Measurements from ENCODE around the gene IL1RAPL1. TPM values are rescaled to one million over a fixed set of nuclear protein-coding genes. Genes with fewer than 3 reads are reported as not detected.

Gene IL1RAPL1
- total RNA-seq (2014; rRNA removed) = 0.51 and 1.1 TPM in 2 replicates
- 0.07 TPM for polyA plus RNA-seq (2012)

DNA sequence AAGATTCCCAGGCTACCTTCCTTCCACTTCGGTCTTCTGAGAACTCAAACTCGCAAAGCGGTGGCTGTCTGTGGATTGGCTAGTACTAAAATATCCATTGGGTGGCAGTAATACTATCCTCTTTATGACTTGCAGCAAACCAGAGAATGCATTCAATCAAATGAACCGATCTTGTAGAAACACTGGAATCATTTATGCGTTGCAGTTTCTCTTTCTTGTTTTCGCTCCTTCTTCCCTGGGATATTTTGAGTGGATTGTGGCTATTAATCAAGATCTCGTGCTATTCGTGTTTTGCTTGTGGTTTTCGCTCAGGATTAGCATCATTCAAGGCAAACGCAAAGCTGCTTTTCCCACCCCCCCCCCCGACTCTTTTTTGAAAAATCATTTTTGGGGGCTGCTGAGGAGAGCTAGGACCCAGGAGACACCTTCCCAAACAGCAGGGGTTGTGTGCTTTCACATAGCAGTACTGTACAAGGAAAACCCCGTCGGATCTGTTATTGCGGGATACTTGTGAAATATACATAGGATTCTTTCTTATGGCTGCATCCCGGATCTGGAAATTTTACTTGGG, at the start of gene IL1RAPL1:
TSS of gene IL1RAPL1 (plus strand) at position 466 of the 571 bp plus-strand sequence.
- peak; percentile 15 for DNase-seq (ENCODE audit: low read depth)

DNA sequence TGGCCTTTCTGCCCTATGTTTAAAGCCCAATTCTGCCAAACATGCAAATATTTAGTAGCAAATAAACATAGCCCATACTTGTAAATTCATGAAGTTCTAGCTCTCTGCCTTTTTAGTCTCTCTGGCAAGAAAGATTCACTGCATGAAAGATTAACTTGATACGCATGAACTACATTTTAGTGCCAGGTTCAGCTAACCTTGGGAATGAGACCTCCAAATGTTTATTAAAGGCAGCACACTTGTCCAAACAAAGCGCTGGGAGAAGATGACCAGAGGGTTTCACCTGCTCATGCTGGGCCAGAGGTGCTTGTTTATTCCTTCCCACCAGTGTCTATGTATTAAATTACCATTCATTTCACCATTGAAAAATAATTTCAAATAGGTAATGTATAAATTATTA, 44.5 kb upstream of the IL1RAPL1 start:
- DNase-seq (ENCODE audit: low read depth) = no peak

DNA sequence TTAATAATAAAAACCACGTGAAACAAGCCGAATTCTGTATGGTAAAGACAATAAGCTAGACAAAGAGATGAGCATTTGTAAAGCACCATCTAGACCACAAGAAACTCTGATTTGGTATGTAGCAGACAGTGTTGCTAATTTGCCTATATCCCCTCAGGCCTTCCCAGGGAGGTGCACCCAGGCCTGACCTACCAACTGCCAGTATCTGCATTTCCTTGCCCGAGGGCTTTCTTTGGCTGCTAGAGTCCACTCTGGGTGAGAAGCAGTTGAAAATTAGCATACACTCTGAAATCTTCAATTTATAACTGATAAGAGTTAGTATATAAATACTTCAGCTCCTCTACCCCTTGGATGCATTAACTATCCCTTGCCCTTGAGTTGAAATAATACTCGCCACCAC, 37.4 kb upstream of the IL1RAPL1 start:
- no peak for DNase-seq (ENCODE audit: low read depth)

DNA sequence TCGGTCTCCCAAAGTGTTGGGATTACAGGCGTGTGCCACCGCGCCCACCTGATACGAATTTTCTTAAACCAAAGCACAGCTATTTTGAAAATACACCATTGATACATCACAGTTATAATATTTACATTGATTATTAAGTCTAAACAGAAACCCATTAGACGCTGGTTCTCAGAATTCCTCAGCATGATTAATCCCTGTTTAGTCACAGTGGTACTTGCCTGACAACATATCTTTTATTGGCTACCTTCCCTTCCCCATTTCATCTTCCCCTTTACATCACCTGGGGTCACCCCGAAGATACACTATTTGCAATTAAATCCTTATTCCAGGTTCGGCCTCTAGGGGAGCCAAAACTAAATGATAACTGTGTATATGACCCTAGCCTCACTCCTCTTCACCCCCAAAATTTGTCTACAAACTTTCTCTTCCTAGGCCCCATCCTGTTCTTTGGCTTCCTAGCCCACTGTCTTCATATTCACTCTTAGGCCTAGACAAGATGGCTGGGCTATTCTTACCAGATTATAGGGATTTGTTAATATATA, 36.8 kb upstream of the IL1RAPL1 start:
- no peak for DNase-seq (ENCODE audit: low read depth)

DNA sequence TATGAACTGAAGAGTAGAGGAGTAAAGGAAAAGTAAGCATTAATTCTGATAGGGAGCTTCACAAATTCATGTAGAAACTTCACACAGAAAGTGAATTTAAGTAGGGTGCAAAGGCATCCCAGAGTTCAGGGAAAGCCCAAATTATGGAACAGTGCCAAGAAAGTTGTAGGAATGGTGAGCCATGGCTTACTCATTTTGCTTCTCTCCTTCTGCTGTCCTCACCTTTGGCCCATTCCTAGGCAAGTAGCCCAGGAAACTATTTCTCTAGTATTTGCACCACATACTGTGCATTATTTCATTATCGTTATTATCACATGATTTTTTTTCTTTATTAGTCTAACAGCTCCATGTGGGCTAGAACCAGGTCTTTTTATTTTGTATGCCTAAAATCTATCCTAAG, 34.9 kb upstream of the IL1RAPL1 start:
- DNase-seq (ENCODE audit: low read depth) = no peak

DNA sequence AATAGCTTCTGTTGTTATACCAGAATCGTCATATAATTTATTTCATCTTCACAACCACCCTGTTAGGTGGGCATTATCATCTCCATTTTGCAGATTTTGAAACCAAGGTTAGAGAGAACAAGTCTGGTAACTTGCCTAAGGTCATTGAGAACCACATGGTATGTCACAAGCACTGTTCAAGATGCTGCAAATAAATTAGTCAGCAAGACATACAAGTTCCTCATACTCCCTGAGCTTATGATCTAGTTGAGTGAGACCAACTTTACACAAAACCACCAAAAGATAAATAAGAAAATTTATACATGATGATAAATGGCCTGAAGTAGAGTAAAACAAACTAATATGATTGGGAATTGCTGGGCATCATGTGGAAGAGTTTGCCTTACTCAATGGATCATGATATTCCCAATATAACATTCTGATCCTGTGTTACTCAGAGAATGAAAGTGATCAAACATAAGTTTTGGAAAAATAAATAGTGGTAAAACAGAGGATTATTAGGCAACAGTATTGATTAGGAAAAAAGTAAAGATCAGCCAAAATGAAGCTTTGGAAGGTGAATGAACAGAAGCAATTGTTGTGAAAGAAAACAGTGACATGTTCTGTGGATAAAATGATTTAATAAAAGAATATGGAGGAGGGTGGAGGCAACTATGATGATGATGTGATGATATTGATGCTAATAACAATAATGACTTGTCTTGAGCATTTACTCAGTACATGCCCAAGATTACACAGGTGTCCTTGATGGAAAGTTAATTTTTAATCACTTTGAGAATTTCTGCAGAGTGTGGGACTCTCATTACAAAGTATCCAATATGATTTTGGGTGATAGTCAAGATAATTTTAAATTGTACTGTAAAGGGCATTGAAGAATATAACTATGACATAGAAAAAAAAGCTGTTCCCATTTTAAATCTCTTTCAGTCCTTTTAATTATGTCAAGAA, 34.1 kb upstream of the IL1RAPL1 start:
- DNase-seq (ENCODE audit: low read depth) = no peak

DNA sequence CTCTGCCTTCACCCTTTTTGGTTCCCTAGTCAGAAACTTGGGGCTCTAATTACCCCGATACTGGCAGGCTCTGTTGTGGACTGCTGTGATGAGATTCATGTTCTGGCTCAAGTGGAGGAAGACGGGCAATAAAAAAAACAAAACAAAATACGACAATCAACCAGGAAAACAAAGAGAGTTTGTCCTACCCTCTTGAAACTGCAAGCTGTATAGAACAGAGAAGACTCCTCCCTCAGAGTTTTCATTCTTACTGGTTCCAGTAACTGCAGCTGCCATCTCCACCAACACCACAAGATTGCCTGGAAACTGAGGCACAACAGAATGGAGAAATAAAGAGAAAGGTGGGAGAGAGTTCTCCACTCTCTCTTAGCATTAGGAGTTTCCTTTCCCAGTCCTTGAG, 11.1 kb upstream of the IL1RAPL1 start:
- DNase-seq (ENCODE audit: low read depth) = no peak

DNA sequence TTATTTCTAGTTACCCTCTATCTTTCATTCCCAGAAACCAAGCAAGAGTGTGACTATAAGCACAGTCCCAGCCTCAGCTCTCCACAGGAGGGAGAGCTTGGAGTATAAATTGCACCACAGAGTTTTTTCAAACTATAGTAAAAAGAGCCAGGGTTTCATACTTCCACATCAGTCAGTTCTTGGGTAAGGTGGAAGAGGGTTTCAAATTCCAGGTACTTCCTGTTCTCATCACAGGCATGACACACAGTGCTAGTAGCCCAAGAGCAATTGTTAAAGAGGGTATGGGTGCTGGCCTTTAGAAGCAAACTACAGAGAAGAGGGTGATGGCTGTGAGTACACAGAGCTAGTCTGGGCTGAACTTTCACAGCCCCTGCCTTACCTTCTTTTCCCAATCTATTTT, 5.7 kb upstream of the IL1RAPL1 start:
- no peak for DNase-seq (ENCODE audit: low read depth)

DNA sequence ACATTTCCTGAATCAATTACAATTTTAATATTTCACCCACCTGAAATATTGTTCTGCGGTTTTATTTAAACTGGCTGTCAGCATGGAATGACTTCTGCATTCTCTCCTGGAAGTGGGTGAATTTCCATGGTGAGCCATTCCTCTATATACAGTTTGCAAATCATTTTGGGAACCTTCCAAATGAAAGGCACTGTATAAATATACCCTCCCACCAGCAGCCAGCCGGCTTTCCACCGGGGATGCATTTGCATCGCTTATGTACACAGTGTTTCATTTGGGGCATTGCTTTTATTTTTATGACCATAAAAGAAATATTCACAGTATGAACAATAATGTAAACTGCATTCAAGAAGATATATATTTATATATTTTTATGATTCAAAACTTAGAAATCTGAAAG, 4.7 kb upstream of the IL1RAPL1 start:
- DNase-seq (ENCODE audit: low read depth) = no peak

DNA sequence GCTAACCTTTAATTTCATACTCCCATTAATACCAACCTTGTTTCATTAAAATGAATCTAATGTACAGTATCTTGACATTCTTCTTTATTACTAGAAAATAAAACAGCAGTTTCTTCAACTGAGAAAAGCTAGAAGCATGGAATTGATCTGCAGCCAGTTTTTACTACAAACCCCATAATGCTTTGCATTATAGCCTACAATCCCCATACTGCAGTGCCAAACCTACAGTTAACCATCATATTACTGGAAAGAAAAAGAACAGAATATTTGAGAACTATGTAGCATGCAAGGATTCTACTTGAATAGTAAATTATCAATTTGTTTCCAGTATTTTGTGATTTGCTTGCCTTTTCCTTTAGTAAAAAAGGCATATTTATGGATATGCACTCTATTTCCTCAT, 3.2 kb upstream of the IL1RAPL1 start:
- DNase-seq (ENCODE audit: low read depth) = no peak

DNA sequence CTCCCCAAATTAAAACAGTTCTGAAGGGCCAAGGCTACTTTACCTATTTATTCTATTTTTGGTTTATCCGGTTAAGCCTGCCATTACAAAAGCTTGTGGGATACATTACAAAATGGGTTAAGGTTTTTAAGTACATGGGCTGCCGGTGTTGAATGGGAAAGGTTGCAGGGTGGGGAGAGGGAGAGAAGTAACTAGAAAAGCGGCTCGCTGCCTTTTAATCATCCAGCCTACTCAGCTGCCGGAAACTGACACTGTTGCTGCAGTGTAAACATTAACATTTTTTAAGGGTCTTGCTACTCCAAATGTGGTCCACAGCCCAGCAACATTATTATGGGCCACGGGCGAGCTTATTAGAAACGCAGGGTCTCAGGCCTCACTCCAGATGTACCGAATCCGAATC, 1.5 kb upstream of the IL1RAPL1 start:
- DNase-seq (ENCODE audit: low read depth) = no peak

DNA sequence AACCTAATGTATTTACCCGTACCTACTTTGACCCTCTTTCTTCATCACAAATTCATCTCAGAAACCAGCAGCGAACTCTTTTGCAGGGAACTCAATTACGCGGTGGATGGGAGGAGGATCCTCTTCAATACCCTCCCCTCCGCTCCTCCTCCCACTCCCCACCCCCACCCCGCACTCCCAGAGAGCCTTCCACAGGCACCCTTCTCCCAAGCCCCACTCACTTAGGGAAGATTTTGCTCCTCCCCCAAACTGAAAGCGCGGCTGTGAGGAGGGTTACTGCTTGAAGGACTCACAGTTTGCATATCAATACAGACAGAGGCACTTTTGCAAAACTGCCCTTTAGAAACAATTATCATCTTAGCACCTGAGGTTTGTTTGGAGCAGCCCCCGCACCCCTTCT, 960 bp upstream of the IL1RAPL1 start:
- no peak for DNase-seq (ENCODE audit: low read depth)

DNA sequence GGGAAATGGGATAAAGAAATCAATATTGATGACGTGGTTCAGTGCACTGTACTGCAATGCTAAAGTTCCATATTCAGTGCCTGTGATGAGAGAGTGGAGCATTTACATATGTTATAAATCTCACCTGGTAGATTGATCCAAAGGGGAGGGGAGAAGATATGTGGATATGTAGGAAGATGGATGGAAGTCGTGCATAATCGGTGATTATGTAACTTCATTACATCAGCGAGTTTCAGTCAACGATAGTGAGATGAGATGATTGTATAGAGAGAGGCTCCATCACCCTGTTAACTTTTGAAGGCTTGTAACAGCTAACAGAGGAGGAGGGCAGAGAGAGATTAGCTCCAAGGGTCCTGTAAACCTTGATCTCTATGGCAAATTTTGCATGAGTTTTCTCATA, 1.8 kb downstream of the IL1RAPL1 start:
- no peak for DNase-seq (ENCODE audit: low read depth)

DNA sequence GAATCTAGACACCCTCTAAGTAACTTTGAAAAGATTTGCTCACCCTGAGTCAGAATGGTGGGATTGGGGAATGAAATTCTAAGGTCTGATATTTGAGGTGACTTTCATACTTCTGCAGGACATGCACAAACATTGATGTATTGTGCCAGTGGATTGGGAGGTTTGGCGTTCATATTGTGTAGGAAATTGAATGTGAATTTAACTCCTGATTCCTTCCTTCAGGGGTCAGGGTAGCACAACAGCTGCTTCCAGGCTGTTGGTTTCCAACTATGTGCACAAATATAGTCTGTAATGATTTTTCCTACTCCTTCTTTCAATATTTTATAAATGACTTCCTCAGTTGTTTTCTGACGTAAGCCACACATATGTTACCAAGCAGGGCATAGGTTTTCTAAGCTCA, 3.1 kb downstream of the IL1RAPL1 start:
- no peak for DNase-seq (ENCODE audit: low read depth)

DNA sequence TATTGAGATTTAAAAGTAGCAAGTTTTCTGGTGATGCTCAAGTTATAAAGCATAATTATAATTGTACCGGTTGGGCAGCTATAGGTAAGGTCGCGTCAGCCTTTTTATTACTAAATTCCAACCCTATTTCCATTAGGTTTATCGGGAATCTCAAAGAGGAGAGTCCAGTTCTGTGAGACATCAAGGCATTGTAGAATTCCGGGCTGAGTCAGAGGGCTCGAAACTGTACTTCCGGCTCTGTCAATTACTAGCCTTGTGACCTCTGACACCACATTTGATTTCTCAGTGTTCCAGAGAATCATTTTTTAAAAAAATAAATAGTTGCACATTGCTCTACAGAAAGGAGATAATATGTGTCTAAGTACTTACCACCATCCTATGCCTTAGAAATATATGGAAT, 4.3 kb downstream of the IL1RAPL1 start:
- DNase-seq (ENCODE audit: low read depth) = no peak

DNA sequence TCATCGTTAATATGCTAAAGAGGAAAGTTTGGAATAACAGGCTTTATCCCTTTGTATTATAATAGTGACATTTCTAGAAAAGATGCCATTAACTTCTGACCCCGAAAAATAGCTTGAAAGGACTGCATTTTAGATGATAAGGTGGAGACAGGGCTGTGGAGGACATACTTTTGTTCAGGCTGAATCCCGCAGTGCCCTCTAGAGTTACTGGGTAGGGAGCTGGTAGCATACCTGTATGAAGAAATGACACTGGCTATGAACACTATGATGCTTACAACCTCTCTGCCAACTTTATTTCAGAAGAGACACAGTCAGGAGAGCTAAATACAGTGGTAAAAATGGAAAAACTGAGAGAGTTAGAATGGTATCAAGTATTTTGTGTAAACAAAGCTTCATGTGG, 8.1 kb downstream of the IL1RAPL1 start:
- no peak for DNase-seq (ENCODE audit: low read depth)

DNA sequence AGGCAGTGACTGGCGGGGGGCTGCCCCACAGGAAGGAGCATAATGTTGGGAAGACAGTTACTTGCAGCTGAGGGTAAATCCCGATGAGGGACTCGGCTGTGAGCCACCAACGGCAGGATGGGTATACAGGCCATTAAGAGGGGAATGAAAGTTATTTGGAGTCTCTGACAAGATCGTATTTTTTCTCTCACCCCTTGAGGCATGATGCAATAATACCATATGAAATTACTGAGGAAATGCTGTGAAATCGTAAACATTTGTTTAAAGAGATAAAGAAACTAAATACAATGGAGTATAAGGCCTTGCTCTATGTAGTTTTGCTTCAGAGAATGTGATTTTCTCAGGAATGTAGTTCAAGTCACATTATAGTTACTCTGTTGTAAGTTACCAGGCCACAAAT, 12.7 kb downstream of the IL1RAPL1 start:
- no peak for DNase-seq (ENCODE audit: low read depth)

DNA sequence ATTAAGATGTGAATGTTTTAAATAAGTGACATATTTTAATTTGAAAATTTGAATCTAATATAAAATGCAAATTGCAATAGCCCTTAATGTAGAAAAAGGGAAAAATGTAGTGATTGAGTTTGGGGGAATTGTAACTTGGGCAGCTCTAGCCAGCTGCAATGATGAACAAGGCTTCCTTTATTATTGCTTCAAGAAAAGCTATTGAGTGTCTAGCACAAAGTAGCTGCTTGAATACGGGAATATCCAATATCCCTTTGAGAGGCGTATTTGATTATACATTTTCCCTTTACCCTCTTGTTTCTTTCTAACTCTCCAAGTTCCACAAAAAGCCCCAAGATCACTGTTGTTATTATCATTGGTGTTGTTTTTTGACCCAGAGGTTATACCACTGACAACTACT, 21.8 kb downstream of the IL1RAPL1 start:
- no peak for DNase-seq (ENCODE audit: low read depth)

DNA sequence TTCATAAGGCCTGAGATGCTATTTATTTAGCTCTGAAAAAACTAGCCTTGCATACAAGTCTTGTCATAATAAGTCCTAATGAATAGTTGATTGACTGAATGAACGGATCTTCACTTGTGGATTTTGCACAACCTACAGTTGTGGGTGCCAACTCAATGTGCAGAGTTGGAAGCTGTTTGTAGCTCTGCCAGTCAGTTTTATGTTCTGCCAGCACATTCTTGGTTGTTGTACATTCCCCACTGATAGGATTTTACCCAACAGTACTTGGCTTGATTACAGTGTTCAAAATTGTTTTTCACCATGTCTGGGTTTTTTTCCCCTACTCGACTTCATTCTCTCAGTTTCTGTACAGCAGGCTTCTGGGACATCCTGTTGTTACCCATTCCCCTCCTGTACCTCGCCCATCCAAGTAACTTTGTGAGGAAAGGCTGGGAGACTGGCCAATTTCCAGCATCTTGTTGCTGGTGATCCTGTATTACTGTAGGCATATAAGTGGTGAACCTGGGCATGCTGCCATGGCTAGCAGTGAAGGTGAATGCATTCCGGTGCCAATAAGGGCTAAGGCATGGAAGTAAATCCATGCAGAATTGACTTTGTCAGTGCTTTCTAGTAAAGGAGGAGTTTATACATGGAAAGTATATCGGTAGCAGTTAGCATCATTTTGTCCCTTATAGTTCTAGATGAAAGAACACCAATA, 22.8 kb downstream of the IL1RAPL1 start:
- DNase-seq (ENCODE audit: low read depth) = no peak

DNA sequence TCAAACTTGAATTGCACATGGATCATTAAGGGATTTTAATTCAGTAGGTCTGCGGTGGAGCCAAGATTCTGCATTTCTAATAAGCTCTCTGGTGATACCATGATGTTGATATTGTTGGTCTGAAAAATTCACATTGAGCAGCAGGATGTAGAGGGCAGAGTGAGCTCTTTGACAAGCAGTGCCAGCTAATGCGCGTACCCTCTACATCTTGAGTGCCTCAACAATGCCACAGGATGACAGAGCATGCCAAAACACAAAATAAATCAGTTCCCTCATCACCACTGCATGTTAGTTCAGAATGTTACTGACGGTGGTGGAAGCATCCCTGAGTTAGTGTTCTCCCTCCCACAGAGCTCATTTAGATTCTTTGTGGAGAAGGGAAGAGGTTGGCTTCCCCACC, 23.5 kb downstream of the IL1RAPL1 start:
- DNase-seq (ENCODE audit: low read depth) = no peak

DNA sequence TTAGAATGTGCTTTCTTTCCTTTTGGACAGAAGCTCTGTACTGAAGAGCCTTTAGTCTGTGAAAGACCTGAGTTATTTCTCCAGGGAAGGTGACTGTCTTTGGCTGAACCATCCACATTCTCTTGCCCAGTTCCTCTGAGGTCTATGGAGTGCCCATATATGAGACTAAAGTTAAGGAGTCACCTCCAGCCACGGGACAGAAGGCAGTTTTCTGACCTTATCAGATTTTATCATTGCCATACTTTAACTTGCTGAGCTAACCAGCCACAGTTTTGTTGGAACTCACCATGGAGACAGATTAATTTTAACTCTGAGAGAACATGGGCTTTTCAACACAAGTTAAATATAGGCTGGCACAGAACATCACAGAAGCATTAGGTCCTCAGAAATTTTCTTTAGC, 26.3 kb downstream of the IL1RAPL1 start:
- no peak for DNase-seq (ENCODE audit: low read depth)

DNA sequence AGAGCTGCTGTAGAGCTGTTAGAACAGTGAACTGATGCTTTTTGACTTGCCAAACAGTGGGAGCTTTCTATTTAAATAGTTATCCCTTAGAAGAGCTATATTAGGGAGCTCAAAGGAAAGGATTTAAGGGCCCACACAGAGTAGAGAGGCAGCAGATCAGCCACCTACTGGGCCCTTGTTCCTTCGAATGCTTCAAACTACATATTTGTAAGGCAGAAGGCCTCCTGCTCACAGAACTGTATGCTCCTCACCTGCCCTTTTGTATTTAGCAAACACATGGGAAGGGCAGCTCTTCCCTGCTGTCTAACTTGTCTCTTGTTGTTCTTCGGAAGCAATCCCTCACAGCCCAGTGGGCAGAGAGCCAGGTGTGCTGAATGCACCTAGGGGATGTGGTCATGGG, 38.0 kb downstream of the IL1RAPL1 start:
- DNase-seq (ENCODE audit: low read depth) = no peak
